IMR-90 (cell line): ENCODE measurements around the gene JMJD1C. TPM values are rescaled to one million over a fixed set of nuclear protein-coding genes. Genes with fewer than 3 reads are reported as not detected.

Experiments used
- ATAC-seq: fragments of 200-7000 bp; cut with Tn5 transposase; 2 replicates; pipeline ENCODE4 v1.9.1; 2020; ENCODE audit warnings: low read depth, mild to moderate bottlenecking, moderate library complexity
- BruUV-seq: library from RNA; stranded (reverse); fragments of 400-500 nt; replicated peaks from 2 replicates; lab custom pipeline; 2021; lab: Mats Ljungman, UMichigan
- CTCF ChIA-PET: fragments of 300-600 bp; formaldehyde crosslinking; extraction: SDS; loops from one replicate; lab custom pipeline; 2021; ENCODE audit warnings: antibody characterized with exemption; lab: Yijun Ruan, JAX
- POLR2A ChIA-PET: fragments of 300-600 bp; sonication (Branson Sonifier 250); formaldehyde crosslinking; loops from one replicate; lab custom pipeline; 2022; ENCODE audit warnings: antibody characterized with exemption; ENCODE audit not compliant: unreplicated experiment; lab: Charles Lee
- DNase-seq: peaks from one replicate; pipeline ENCODE4 v3.0.0; 2013
- H2AFZ ChIP-seq: replicated peaks from 2 replicates; pipeline ENCODE3; 2013; ENCODE audit warnings: low read length, mild to moderate bottlenecking; ENCODE audit not compliant: poor library complexity
- H2AK5ac ChIP-seq: 2 replicates; pipeline ENCODE4 v1.6.1; 2013; ENCODE audit warnings: low read depth, low read length, inconsistent platforms
- H2AK9ac ChIP-seq: replicated peaks from 2 replicates; pipeline ENCODE3; 2013; ENCODE audit warnings: mild to moderate bottlenecking, low read depth, low read length, moderate library complexity; ENCODE audit not compliant: poor library complexity
- H2BK120ac ChIP-seq: 2 replicates; pipeline ENCODE4 v1.6.1; 2013; ENCODE audit warnings: low read depth, low read length, inconsistent platforms
- H2BK15ac ChIP-seq: 3 replicates; pipeline ENCODE4 v1.6.1; 2013; ENCODE audit warnings: low read depth, low read length, inconsistent platforms
- H2BK20ac ChIP-seq: 2 replicates; pipeline ENCODE4 v1.6.1; 2013; ENCODE audit warnings: low read depth, mild to moderate bottlenecking, inconsistent platforms, low read length, moderate library complexity
- H2BK5ac ChIP-seq: 2 replicates; pipeline ENCODE4 v1.6.1; 2013; ENCODE audit warnings: mild to moderate bottlenecking, low read depth, low read length, inconsistent platforms; ENCODE audit not compliant: poor library complexity, severe bottlenecking
- H3K14ac ChIP-seq: replicated peaks from 2 replicates; pipeline ENCODE4 v1.6.1; 2013; ENCODE audit warnings: low read depth, low read length, inconsistent platforms
- H3K18ac ChIP-seq: 2 replicates; pipeline ENCODE4 v1.6.1; 2013; ENCODE audit warnings: low read depth, low read length, control low read depth
- H3K23ac ChIP-seq: 2 replicates; pipeline ENCODE4 v1.6.1; 2013; ENCODE audit warnings: low read depth, low read length, inconsistent platforms
- H3K27ac ChIP-seq: 2 replicates; pipeline ENCODE4 v1.5.1; 2013; ENCODE audit warnings: mild to moderate bottlenecking, control low read depth, low read length; ENCODE audit not compliant: insufficient read depth
- H3K27me3 ChIP-seq: 2 replicates; pipeline ENCODE4 v1.6.1; 2013; ENCODE audit warnings: low read length; ENCODE audit not compliant: control insufficient read depth, insufficient read depth
- H3K36me3 ChIP-seq: 2 replicates; pipeline ENCODE4 v1.6.1; 2013; ENCODE audit warnings: low read length, mixed read lengths; ENCODE audit not compliant: control insufficient read depth, insufficient read depth
- H3K4ac ChIP-seq: 2 replicates; pipeline ENCODE4 v1.6.1; 2013; ENCODE audit warnings: low read depth, low read length, inconsistent platforms
- H3K4me1 ChIP-seq: 2 replicates; pipeline ENCODE4 v1.6.1; 2013; ENCODE audit warnings: low read length, mixed read lengths; ENCODE audit not compliant: control insufficient read depth, insufficient read depth
- H3K4me2 ChIP-seq: 2 replicates; pipeline ENCODE4 v1.6.1; 2013; ENCODE audit warnings: low read depth, mild to moderate bottlenecking, control low read depth, low read length, moderate library complexity
- H3K4me3 ChIP-seq: 2 replicates; pipeline ENCODE4 v1.5.1; 2013; ENCODE audit warnings: low read depth, mild to moderate bottlenecking, control low read depth, low read length, moderate library complexity; ENCODE audit not compliant: insufficient read depth
- H3K56ac ChIP-seq: 2 replicates; pipeline ENCODE4 v1.6.1; 2013; ENCODE audit warnings: low read length, inconsistent platforms; ENCODE audit not compliant: insufficient read depth; ENCODE audit errors: extremely low read depth
- H3K79me1 ChIP-seq, 2 experiments: 2 replicates each; pipeline ENCODE4 v1.6.1; 2013; ENCODE audit warnings: low read length in 2 of 2, inconsistent platforms in 1 of 2, low read depth in 1 of 2
- H3K9ac ChIP-seq: 2 replicates; pipeline ENCODE4 v1.6.1; 2013; ENCODE audit warnings: low read depth, low read length, control low read depth
- H3K9me1 ChIP-seq: 2 replicates; pipeline ENCODE4 v1.6.1; 2013; ENCODE audit warnings: low read length, inconsistent platforms; ENCODE audit not compliant: insufficient read depth
- H3K9me3 ChIP-seq: 2 replicates; pipeline ENCODE4 v1.6.1; 2013; ENCODE audit warnings: low read length; ENCODE audit not compliant: control insufficient read depth, insufficient read depth
- H4K20me1 ChIP-seq: 2 replicates; pipeline ENCODE4 v1.6.1; 2013; ENCODE audit warnings: low read length, inconsistent platforms; ENCODE audit not compliant: insufficient read depth
- H4K5ac ChIP-seq: 2 replicates; pipeline ENCODE4 v1.6.1; 2013; ENCODE audit warnings: mild to moderate bottlenecking, low read depth, low read length, control low read depth
- H4K8ac ChIP-seq, 2 experiments: 2 replicates each; pipeline ENCODE4 v1.6.1; 2013; ENCODE audit warnings: low read depth in 2 of 2, low read length in 2 of 2, control low read depth in 1 of 2, inconsistent platforms in 1 of 2
- H4K91ac ChIP-seq: 2 replicates; pipeline ENCODE4 v1.6.1; 2013; ENCODE audit warnings: low read depth, low read length, inconsistent platforms; ENCODE audit not compliant: insufficient read depth
- CEBPB ChIP-seq: IDR thresholded peaks from 2 replicates; pipeline ENCODE4 v1.6.1; 2012; ENCODE audit warnings: low read depth, low read length, improper control_type of control experiment
- CTCF ChIP-seq: conservative IDR thresholded peaks from 2 replicates; pipeline ENCODE4 v1.5.1; 2012; ENCODE audit warnings: mild to moderate bottlenecking, low read depth, low read length, improper control_type of control experiment
- ELK1 ChIP-seq: fragments of 150-350 bp; IDR thresholded peaks from 2 replicates; pipeline ENCODE4 v1.6.1; 2016; ENCODE audit warnings: low read depth, mild to moderate bottlenecking, low read length, moderate library complexity, borderline replicate concordance
- FOS ChIP-seq: fragments of 150-350 bp; IDR thresholded peaks from 2 replicates; pipeline ENCODE4 v1.6.1; 2016; ENCODE audit warnings: low read depth, low read length
- MAZ ChIP-seq: IDR thresholded peaks from 2 replicates; pipeline ENCODE4 v1.6.1; 2012; ENCODE audit warnings: low read depth, mild to moderate bottlenecking, low read length, improper control_type of control experiment, moderate library complexity, borderline replicate concordance
- MXI1 ChIP-seq: IDR thresholded peaks from 2 replicates; pipeline ENCODE4 v1.6.1; 2012; ENCODE audit warnings: low read depth, mild to moderate bottlenecking, low read length, moderate library complexity, borderline replicate concordance
- NFE2L2 ChIP-seq: fragments of 150-350 bp; IDR thresholded peaks from 2 replicates; pipeline ENCODE4 v1.6.1; 2016; ENCODE audit warnings: low read depth, mild to moderate bottlenecking, low read length
- POLR2A ChIP-seq: IDR thresholded peaks from 2 replicates; pipeline ENCODE4 v1.6.1; 2012; ENCODE audit warnings: mild to moderate bottlenecking, low read depth, low read length
- RAD21 ChIP-seq: IDR thresholded peaks from 2 replicates; pipeline ENCODE4 v1.6.1; 2012; ENCODE audit warnings: low read length, improper control_type of control experiment
- RCOR1 ChIP-seq: IDR thresholded peaks from 2 replicates; pipeline ENCODE4 v1.6.1; 2012; ENCODE audit warnings: mild to moderate bottlenecking, low read length, improper control_type of control experiment; ENCODE audit not compliant: insufficient replicate concordance
- RFX5 ChIP-seq: IDR thresholded peaks from 2 replicates; pipeline ENCODE4 v1.8.0; 2012; ENCODE audit warnings: low read depth, mild to moderate bottlenecking, low read length, moderate library complexity
- SMC3 ChIP-seq: fragments of 150-350 bp; IDR thresholded peaks from 2 replicates; pipeline ENCODE4 v1.6.1; 2016; ENCODE audit warnings: low read depth, mild to moderate bottlenecking, antibody characterized with exemption, low read length, moderate library complexity
- WGBS, 2 experiments: methylation state at CpG; one replicate each; pipeline versions ENCODE4 v1.1.5 to v1.1.7; 2013; ENCODE audit warnings: missing lambda C conversion rate in 2 of 2; ENCODE audit not compliant: insufficient read length in 1 of 2; ENCODE audit errors: extremely low coverage in 2 of 2; 5-methylcytosine and 5-hydroxymethylcytosine counted together
- dilution Hi-C: fragments of 300-500 bp; cut with HindIII; formaldehyde crosslinking; loops from one replicate; pipeline ENCODE4 v1.14.3; 2018; ENCODE audit warnings: low sequenced_read_pairs; ENCODE audit not compliant: unreplicated experiment
- in situ Hi-C: fragments of 300-500 bp; cut with MboI; formaldehyde crosslinking; loops from 3 replicates; pipeline ENCODE4 v1.14.3; 2019; ENCODE audit warnings: low sequenced_read_pairs, inconsistent platforms, mixed read lengths
- intact Hi-C: fragments of 100-400 bp; cut with micrococcal nuclease; formaldehyde crosslinking; loops from 2 replicates; pipeline ENCODE4 v1.10.0; 2022
- polyA plus RNA-seq, 3 experiments: library from polyadenylated mRNA; depleted of rRNA; stranded (reverse); fragments of >200 nt; gene quantifications; 2 replicates each; pipeline ENCODE4 v1.2.3, GENCODE V29; 2012; ENCODE audit warnings: low replicate concordance in 1 of 3
- total RNA-seq: library from RNA; depleted of rRNA; stranded (reverse); fragments of >200 nt; gene quantifications from 2 replicates; pipeline ENCODE4 v1.2.3, GENCODE V29; 2012
- TF ChIP-seq, protein P1 (sequence below): fragments of 150-350 bp; IDR thresholded peaks from 2 replicates; pipeline ENCODE4 v1.6.1; 2017; ENCODE audit warnings: mild to moderate bottlenecking, antibody characterized with exemption, low read length, low read depth

Gene JMJD1C
- total and polyA plus RNA-seq, 2 of the 4 experiments (the other 2 are of a cell fraction): 15.6 to 96.8 TPM

DNA sequence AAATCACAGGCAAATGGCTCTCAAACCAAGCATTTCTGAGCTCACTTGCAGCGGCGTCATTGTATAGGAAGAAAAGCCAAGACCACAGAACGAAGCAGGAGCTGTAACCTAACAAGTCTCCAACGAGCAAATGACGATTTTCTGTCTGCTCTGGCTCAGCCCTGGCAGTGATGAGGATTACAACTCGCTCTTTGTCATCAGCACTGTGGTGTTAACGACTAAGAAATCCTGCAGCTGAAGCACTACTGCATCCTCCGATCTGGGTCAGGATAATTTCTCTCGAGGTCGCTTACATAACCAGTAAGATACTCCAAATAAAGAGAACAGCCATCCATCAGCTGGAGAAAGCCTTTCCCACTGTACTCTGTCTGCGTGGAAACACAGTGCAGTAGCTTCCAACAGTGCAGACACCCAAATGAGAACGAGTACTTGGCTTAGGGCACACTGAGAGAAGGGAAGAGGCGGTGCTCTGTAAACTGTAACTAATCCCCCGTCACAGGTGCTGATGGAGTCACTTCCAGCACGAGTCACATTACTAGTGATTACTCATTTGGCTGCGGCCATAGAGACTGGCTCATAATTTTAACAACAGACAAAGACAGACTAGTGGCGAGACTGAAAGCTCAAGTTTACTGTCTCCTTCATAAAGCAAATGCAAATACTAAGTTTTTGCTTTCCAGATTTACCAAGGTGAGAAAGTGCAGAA lies 196.8 kb downstream of the JMJD1C start:
- Histone ChIP-seq H4K8ac (peak overlapping the region; percentile 12 to 59; a peak in 3 of 4 replicates), H3K14ac (peak overlapping the region; percentile 87), H4K5ac (peak overlapping the region; percentile 45), H3K36me3 (no peaks in the 10 kb centered on the region), H2AK5ac (peak overlapping the region; percentile 73), H3K4me3 (peak overlapping the region; percentile 55), H3K23ac (peak overlapping the region; percentile 95), H2BK5ac (peak overlapping the region; percentile 83), H3K4me2 (peak overlapping the region; percentile 81), H3K9me3 (no peaks in the 10 kb centered on the region), H4K91ac (peak overlapping the region; percentile 49), H3K56ac (peak overlapping the region; percentile 88), H3K79me1 (peaks cover 4 to 25% of the 10 kb centered on the region in 2 experiments; a peak in 2 of 4 replicates), H4K20me1 (peaks cover 4% of the 10 kb centered on the region; the same call in 1 of the 2 replicates), H3K27ac (peak overlapping the region; percentile 87), H3K9me1 (peaks cover 5% of the 10 kb centered on the region; the same call in 1 of the 2 replicates), H3K4me1 (peaks cover 4% of the 10 kb centered on the region), H2AK9ac (peak overlapping the region; percentile 47), H3K9ac (peak overlapping the region; percentile 85), H2AFZ (peak overlapping the region; percentile 33), H2BK20ac (peak overlapping the region; percentile 47; the same call in 1 of the 2 replicates), H3K27me3 (no peaks in the 10 kb centered on the region), H3K4ac (peak overlapping the region; percentile 82), H2BK15ac (peak overlapping the region; percentile 48; the same call in 2 of the 3 replicates), H2BK120ac (peak overlapping the region; percentile 54), H3K18ac (peak overlapping the region; percentile 78)
- no CpG with 5 or more reads among the region's 17 CpGs for WGBS, 2 experiments
- ChIA-PET POLR2A (interaction anchor here (0.6 to 1.6 kb wide), 2 partner anchors 10 to 348 kb away, joined by 3 to 4 read pairs; no protein-coding TSS in a partner anchor), CTCF (interaction anchor here (0.7 to 1.2 kb wide), 2 partner anchors 51 to 360 kb away, joined by 3 to 4 read pairs; no protein-coding TSS in a partner anchor)
- dilution Hi-C loops: no loop called here
- ATAC-seq (peak; percentile 80), DNase-seq (peak; percentile 97)
- TSS peak; percentile 83 for BruUV-seq
- intact Hi-C loops: loop anchor here (1.0 to 5.0 kb wide), 4 partner anchors 196 to 498 kb away; partner anchors contain the start of genes JMJD1C and REEP3
- in situ Hi-C loops: no loop called here
- TF ChIP-seq RCOR1 (no peak), NFE2L2 (no peak), RFX5 (no peak), POLR2A (peak; percentile 98), CEBPB (peak; percentile 41; the same call in 1 of the 2 replicates), ELK1 (no peak), RAD21 (peak; percentile 8; the same call in 1 of the 2 replicates), CTCF (peak; percentile 17; the same call in 1 of the 2 replicates), MAZ (no peak), MXI1 (no peak), FOS (peak; percentile 80), SMC3 (no peak)
- TF ChIP-seq, protein P1, sequence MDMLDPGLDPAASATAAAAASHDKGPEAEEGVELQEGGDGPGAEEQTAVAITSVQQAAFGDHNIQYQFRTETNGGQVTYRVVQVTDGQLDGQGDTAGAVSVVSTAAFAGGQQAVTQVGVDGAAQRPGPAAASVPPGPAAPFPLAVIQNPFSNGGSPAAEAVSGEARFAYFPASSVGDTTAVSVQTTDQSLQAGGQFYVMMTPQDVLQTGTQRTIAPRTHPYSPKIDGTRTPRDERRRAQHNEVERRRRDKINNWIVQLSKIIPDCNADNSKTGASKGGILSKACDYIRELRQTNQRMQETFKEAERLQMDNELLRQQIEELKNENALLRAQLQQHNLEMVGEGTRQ: peak; percentile 48; the same call in 1 of the 2 replicates
